ENCODE results near the gene KEL.
"Not testable (repeated sequence)": the region's sequence is repeated elsewhere in the genome, so short reads cannot be mapped to it uniquely, and the experiment has no call there.

Gene KEL

GRCh38 chr7:142961973-142962926 is at the start of gene KEL:
KEL (minus strand) TSS chr7:142962363; CDS start chr7:142962206, 157 bp downstream.
- peak; percentile 36 for DNase-seq (ENCODE audit: low read depth)

- peak; percentile 60 for DNase-seq (ENCODE audit: low read depth)
Observed at GRCh38 chr7:143008007-143008901, 46.1 kb upstream of the KEL start.

GRCh38 chr7:143005632-143006260 is 43.6 kb upstream of the KEL start:
- DNase-seq (ENCODE audit: low read depth) = no peak

- DNase-seq (ENCODE audit: low read depth) = no peak
Observed at GRCh38 chr7:143003393-143004051, 41.4 kb upstream of the KEL start.

- no peak for DNase-seq (ENCODE audit: low read depth)
Observed at GRCh38 chr7:143002898-143003297, 40.7 kb upstream of the KEL start.

- no peak for DNase-seq (ENCODE audit: low read depth)
Observed at GRCh38 chr7:143002106-143002505, 39.9 kb upstream of the KEL start.

GRCh38 chr7:143000648-143001047 is 38.5 kb upstream of the KEL start:
- no peak for DNase-seq (ENCODE audit: low read depth)

- no peak for DNase-seq (ENCODE audit: low read depth)
Observed at GRCh38 chr7:142999793-143000192, 37.6 kb upstream of the KEL start.

GRCh38 chr7:142998966-142999365 is 36.8 kb upstream of the KEL start:
- no peak for DNase-seq (ENCODE audit: low read depth)

- DNase-seq (ENCODE audit: low read depth) = no peak
Observed at GRCh38 chr7:142997456-142997989, 35.4 kb upstream of the KEL start.

- DNase-seq (ENCODE audit: low read depth) = no peak
Observed at GRCh38 chr7:142992427-142992826, 30.3 kb upstream of the KEL start.

- no peak for DNase-seq (ENCODE audit: low read depth)
Observed at GRCh38 chr7:142984297-142984696, 22.1 kb upstream of the KEL start.

- DNase-seq (ENCODE audit: low read depth) = no peak
Observed at GRCh38 chr7:142983825-142984224, 21.7 kb upstream of the KEL start.

- not testable (repeated sequence) for DNase-seq (ENCODE audit: low read depth)
Observed at GRCh38 chr7:142978402-142978801, 16.2 kb upstream of the KEL start.

GRCh38 chr7:142974626-142975025 is 12.5 kb upstream of the KEL start:
- DNase-seq (ENCODE audit: low read depth) = no peak

GRCh38 chr7:142969183-142969582 is 7.0 kb upstream of the KEL start:
- no peak for DNase-seq (ENCODE audit: low read depth)

- no peak for DNase-seq (ENCODE audit: low read depth)
Observed at GRCh38 chr7:142968229-142968628, 6.1 kb upstream of the KEL start.

GRCh38 chr7:142964502-142965246 is 2.5 kb upstream of the KEL start:
- DNase-seq (ENCODE audit: low read depth) = no peak

- DNase-seq (ENCODE audit: low read depth) = no peak
Observed at GRCh38 chr7:142963993-142964392, 1.8 kb upstream of the KEL start.

GRCh38 chr7:142962991-142963390 is 828 bp upstream of the KEL start:
- DNase-seq (ENCODE audit: low read depth) = no peak

GRCh38 chr7:142961595-142961972 is 579 bp downstream of the KEL start:
- no peak for DNase-seq (ENCODE audit: low read depth)

All from CMK (cell line).